ENCODE results near the gene LYRM7.
A peak's percentile ranks its signal among the peaks of the same experiment; 100 is the strongest.
"Not testable (repeated sequence)": the region's sequence is repeated elsewhere in the genome, so short reads cannot be mapped to it uniquely, and the experiment has no call there.

The LYRM7 gene

GRCh38 chr5:131170540-131171275 is at the start of gene LYRM7:
TSS of gene LYRM7 (plus strand) at chr5:131170944. CDS start at chr5:131171021, 77 bp downstream.
- DNase-seq, result peak; percentile 98

GRCh38 chr5:131127244-131127643 is 43.5 kb upstream of the LYRM7 start:
- not testable (repeated sequence) for DNase-seq

GRCh38 chr5:131129306-131129705 is 41.4 kb upstream of the LYRM7 start:
- no peak for DNase-seq

- not testable (repeated sequence) for DNase-seq
Observed at GRCh38 chr5:131133091-131133490, 37.7 kb upstream of the LYRM7 start.

GRCh38 chr5:131138406-131138805 is 32.3 kb upstream of the LYRM7 start:
- DNase-seq, result not testable (repeated sequence)

GRCh38 chr5:131139321-131139720 is 31.4 kb upstream of the LYRM7 start:
- no peak for DNase-seq

GRCh38 chr5:131142970-131143617 is 27.6 kb upstream of the LYRM7 start:
- DNase-seq, result no peak

GRCh38 chr5:131147258-131147657 is 23.5 kb upstream of the LYRM7 start:
- no peak for DNase-seq

- DNase-seq, result no peak
Observed at GRCh38 chr5:131148835-131149234, 21.9 kb upstream of the LYRM7 start.

- DNase-seq, result no peak
Observed at GRCh38 chr5:131150408-131150807, 20.3 kb upstream of the LYRM7 start.

GRCh38 chr5:131151216-131151615 is 19.5 kb upstream of the LYRM7 start:
- no peak for DNase-seq

- DNase-seq, result no peak
Observed at GRCh38 chr5:131156385-131156784, 14.4 kb upstream of the LYRM7 start.

- DNase-seq, result no peak
Observed at GRCh38 chr5:131156957-131157356, 13.8 kb upstream of the LYRM7 start.

GRCh38 chr5:131160134-131160533 is 10.6 kb upstream of the LYRM7 start:
- no peak for DNase-seq

GRCh38 chr5:131163276-131164119 is 7.2 kb upstream of the LYRM7 start:
- no peak for DNase-seq

GRCh38 chr5:131164191-131165118 is 6.3 kb upstream of the LYRM7 start:
- peak; percentile 18 to 43 for DNase-seq

- DNase-seq, result peak; percentile 64 to 92
Observed at GRCh38 chr5:131165119-131165727, 5.5 kb upstream of the LYRM7 start, which contains the start of gene HINT1. TSS of gene HINT1 (minus strand) at chr5:131165256. CDS start at chr5:131165205, 51 bp downstream.

GRCh38 chr5:131167615-131168014 is 3.1 kb upstream of the LYRM7 start:
- no peak for DNase-seq

- no peak for DNase-seq
Observed at GRCh38 chr5:131169810-131170539, 769 bp upstream of the LYRM7 start.

- no peak for DNase-seq
Observed at GRCh38 chr5:131171276-131171810, 599 bp downstream of the LYRM7 start.

- no peak for DNase-seq
Observed at GRCh38 chr5:131180407-131180806, 9.7 kb downstream of the LYRM7 start.

All from NCI-H446 (cell line).